ENCODE measurements around the gene FRG2.
"Not testable (repeated sequence)": the region's sequence is repeated elsewhere in the genome, so short reads cannot be mapped to it uniquely, and the experiment has no call there.

- not testable (repeated sequence) for TF ChIP-seq EP300 (IDR thresholded peaks at IDR 0.05; ENCODE audit: low read depth in 2 of 2, low read length in 2 of 2); EP300 (CRISPR knock-in tag; IDR thresholded peaks at IDR 0.05; ENCODE audit: borderline replicate concordance); ZNF839 (CRISPR knock-in tag; IDR thresholded peaks at IDR 0.05; ENCODE audit: borderline replicate concordance); SMAD3 (CRISPR knock-in tag; IDR thresholded peaks at IDR 0.05); ZNF460 (CRISPR knock-in tag; IDR thresholded peaks at IDR 0.05; ENCODE audit: borderline replicate concordance); SNRNP70 (IDR thresholded peaks at IDR 0.05; ENCODE audit: low read depth, low read length); RBM22 (optimal IDR thresholded peaks at IDR 0.05; ENCODE audit: low read length); CTCF (CRISPR knock-in tag; IDR thresholded peaks at IDR 0.05); FOXK1 (CRISPR knock-in tag; IDR thresholded peaks at IDR 0.05; ENCODE audit: borderline replicate concordance, low read depth)
Measured at GRCh38 chr4:189983916-189984526, 43.0 kb downstream of the FRG2 start.

Data from HepG2 (cell line).